Bronchial epithelial cell (primary cell): Measurements from ENCODE around the gene SVIL. TPM values are rescaled to one million over a fixed set of nuclear protein-coding genes. Genes with fewer than 3 reads are reported as not detected.

Experiments used
- DNase-seq: peaks from one replicate; pipeline ENCODE4 v3.0.0-alpha.2; 2010; ENCODE audit warnings: low read depth
- FAIRE-seq: peaks from 2 replicates; lab custom pipeline; 2011; peaks lifted over from hg19 to GRCh38; lab: Jason Lieb, UNC
- H3K27me3 ChIP-seq: 2 replicates; pipeline ENCODE4 v1.5.1; 2011; ENCODE audit warnings: low read length; ENCODE audit not compliant: control insufficient read depth, insufficient read depth
- H3K36me3 ChIP-seq: 2 replicates; pipeline ENCODE4 v1.5.1; 2011; ENCODE audit warnings: low read length; ENCODE audit not compliant: control insufficient read depth, insufficient read depth
- H3K4me3 ChIP-seq: 2 replicates; pipeline ENCODE4 v1.5.1; 2011; ENCODE audit warnings: mild to moderate bottlenecking, low read depth, low read length, control low read depth
- total RNA-seq: library from RNA; depleted of rRNA; stranded (reverse); fragments of >200 nt; gene quantifications from 2 replicates; pipeline ENCODE4 v1.2.1, GENCODE V29; 2014
- TF ChIP-seq, protein P1 (sequence below): IDR thresholded peaks from 2 replicates; pipeline ENCODE4 v1.5.1; 2011; ENCODE audit warnings: mild to moderate bottlenecking, moderate library complexity, low read length, control low read depth, inconsistent platforms; ENCODE audit not compliant: insufficient read depth, severe bottlenecking

Gene SVIL
- total RNA-seq, 1 donor from 2014 or later = 12.6 TPM

DNA sequence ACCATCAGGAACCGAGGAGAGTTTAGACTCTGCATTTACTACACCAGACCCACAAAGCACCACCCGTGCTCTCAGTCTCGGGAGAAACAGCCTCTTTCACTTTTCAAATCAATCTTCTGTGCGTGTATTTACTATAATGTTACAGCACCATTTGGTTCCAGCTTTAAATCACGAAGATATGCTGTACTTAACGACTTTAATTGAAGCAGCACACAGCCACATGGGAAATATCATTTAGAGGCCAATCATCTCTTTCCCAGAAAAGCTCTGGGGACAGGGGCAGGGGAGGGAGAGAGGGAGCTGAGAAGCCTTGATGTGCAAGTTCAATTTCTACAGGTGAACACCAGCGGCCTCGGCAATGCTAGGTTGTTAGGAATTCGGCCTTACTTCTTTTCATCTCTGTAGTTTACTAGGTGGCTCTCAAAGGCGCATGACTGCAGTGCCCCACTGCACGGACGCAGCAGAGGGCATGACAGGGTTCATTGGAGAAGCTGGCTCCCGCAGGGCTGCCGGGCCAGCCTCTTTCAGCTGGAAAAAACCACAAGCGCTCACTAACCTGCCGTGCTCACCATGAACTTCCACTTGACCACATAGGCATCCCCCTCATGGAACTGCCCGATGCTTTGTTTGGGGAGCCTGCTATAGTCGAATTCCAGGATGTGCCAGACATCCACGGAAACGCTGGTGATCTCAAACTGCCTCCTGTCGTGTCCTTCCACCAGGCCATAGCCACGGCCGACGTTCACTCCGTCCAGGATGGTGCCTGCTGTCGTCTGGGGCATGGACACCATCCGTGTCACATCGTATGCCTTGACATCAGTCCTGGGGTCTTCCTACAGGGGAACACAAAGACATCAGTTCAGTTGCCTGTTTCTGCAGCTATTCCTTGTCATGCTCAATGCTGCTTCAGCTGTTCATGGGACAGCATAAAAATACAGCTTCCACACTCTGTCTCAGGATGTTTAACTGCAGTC lies 154.5 kb downstream of the SVIL start:
- no peak for DNase-seq
- TF ChIP-seq, protein P1, sequence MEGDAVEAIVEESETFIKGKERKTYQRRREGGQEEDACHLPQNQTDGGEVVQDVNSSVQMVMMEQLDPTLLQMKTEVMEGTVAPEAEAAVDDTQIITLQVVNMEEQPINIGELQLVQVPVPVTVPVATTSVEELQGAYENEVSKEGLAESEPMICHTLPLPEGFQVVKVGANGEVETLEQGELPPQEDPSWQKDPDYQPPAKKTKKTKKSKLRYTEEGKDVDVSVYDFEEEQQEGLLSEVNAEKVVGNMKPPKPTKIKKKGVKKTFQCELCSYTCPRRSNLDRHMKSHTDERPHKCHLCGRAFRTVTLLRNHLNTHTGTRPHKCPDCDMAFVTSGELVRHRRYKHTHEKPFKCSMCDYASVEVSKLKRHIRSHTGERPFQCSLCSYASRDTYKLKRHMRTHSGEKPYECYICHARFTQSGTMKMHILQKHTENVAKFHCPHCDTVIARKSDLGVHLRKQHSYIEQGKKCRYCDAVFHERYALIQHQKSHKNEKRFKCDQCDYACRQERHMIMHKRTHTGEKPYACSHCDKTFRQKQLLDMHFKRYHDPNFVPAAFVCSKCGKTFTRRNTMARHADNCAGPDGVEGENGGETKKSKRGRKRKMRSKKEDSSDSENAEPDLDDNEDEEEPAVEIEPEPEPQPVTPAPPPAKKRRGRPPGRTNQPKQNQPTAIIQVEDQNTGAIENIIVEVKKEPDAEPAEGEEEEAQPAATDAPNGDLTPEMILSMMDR = no peak
- FAIRE-seq = no peak
- Histone ChIP-seq H3K27me3 (no peaks in the 10 kb centered on the region), H3K4me3 (no peak overlapping the region), H3K36me3 (peaks cover 1% of the 10 kb centered on the region)

DNA sequence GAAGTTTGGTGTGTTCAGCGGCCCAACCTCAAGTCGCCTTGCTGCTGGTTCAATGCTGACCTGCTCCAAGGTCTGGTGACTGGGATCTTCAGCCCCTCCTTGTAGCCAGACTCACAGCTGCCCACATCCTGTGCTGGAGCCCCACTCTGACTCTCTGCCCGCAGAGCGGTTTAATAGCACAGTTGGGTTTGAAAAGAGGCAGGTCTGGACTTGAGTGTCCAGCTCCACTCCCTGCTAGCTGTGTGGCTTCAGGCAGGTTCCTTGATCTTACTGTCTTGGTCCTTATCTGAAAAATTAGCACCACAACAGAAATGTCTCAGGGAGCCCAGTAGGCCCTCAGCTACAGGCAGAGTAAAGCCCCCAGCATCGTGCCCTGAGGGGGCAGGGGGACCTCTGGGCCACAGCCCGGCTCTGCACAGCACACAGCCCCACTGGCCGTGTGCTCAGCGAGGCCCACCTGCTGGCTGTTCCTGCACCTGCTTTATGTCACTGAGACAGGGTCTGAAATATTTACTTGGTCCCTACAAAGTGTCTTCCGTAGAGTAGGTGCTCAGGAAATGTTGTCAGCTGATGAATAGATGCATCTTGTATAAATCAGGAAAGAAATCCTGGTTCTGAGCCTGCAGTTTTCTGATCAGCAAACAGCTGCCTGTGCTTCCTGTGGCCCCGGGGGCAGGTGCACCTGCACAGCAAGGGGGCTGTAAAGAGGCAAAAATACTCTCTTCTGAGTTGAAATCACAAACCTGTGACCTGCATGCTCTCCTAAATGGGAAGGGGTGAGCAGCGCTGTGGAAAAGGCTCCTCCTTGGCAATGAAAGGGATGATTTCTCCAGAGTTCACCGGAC lies 155.5 kb downstream of the SVIL start:
- peak; percentile 89 for DNase-seq
- Histone ChIP-seq H3K4me3 (no peak overlapping the region), H3K27me3 (no peaks in the 10 kb centered on the region), H3K36me3 (peaks cover 1% of the 10 kb centered on the region)
- TF ChIP-seq, protein P1 = no peak
- FAIRE-seq = no peak

DNA sequence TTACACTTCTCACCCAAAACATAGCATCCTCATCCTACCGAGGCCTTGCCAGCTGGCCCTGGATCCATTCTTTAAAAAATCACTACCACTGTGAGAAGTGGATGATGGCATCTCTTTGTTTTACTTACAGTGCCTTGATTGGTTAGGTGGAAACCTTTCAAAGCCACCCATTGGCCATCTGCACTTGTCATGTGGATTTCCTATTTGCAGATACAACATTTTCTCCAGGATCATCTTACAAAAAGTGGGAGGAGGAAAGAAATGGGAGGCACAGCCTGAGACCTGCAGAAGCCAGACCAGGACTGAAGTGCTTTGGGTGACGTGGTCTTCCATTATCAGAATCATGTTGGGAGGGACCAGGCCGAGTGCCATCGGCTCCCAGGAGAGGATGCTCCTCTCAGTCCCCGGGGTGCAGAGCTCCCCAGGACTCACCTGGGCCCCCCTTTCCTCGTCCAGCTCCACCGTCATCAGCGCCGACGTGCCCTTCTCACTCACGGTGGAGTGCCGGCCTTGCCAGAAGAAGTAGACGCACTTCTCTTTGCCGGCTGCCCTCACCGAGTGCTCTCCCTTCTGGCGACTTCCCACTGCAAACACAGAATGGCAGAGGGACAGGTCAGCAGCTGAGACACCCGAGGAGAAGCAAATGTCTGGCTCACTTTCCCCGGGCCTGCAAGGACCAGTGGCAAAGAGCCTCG lies 161.2 kb downstream of the SVIL start:
- DNase-seq (no peak), FAIRE-seq (no peak)
- TF ChIP-seq, protein P1 = no peak
- no peaks in the 10 kb centered on the region for H3K27me3 ChIP-seq
- peaks cover 12% of the 10 kb centered on the region for H3K36me3 ChIP-seq
- no peak overlapping the region for H3K4me3 ChIP-seq

DNA sequence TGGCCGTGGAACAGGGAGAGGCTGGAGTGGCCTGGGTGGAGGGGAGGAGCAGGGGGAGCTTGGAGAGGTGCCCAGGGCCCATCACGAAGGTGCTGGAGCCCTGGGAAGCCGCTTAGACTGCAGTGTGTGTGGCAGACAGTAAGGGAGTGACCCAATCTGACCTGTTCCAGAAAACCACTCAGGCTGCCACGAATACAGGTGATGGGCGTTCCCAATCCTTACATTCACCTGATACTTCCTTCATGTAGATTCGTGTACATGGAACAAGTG lies 161.7 kb downstream of the SVIL start:
- no peak for DNase-seq
- TF ChIP-seq, protein P1 = no peak
- FAIRE-seq = no peak
- no peak overlapping the region for H3K4me3 ChIP-seq
- no peaks in the 10 kb centered on the region for H3K27me3 ChIP-seq
- peaks cover 12% of the 10 kb centered on the region for H3K36me3 ChIP-seq

DNA sequence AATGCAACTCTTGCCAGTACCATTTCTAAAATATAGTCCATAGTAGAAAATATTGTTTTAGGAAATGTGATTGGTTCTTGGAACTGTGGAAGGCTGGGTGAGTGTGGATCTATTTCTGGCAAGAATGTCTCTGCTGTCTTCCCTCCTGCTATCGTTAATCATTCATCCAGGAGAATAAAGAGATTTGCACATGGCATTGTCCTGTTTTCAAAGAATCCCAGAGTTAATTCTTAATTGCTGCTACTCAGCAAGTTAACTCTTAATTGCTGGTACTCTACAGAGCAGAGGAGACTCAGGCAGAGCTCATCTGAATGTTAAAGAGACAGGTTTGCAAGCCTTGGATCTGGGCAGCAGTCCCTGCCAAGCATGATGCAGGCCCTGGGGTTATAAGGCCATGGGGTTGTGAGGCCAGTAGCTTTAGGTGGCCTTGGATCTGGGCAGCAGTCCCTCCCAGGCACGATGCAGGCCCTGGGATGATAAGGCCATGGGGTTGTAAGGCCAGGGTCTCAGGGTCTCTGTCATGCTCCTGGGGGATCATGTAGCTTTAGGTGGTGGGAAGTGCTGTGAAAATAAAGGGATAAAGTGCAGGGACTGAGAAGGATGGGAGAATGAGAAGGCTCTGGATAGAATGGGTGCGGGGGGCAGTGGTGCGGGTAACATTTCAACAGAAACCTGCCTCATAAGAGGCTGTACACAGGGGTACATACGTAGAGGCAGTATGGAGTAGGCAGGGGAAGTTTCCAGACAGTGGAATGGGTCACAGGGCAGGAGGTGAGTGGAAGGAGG lies 162.3 kb downstream of the SVIL start:
- FAIRE-seq = no peak
- Histone ChIP-seq H3K4me3 (no peak overlapping the region), H3K27me3 (no peaks in the 10 kb centered on the region), H3K36me3 (peaks cover 12% of the 10 kb centered on the region)
- TF ChIP-seq, protein P1 = no peak
- DNase-seq = no peak
